ENCODE results near the gene ALCAM. TPM values are rescaled to one million over a fixed set of nuclear protein-coding genes. Genes with fewer than 3 reads are reported as not detected.

The ALCAM gene
- total and polyA plus RNA-seq, 2 donors (not counting 1 experiment from before 2014, with no cell fraction given) = 6.2 to 23.8 TPM

DNA sequence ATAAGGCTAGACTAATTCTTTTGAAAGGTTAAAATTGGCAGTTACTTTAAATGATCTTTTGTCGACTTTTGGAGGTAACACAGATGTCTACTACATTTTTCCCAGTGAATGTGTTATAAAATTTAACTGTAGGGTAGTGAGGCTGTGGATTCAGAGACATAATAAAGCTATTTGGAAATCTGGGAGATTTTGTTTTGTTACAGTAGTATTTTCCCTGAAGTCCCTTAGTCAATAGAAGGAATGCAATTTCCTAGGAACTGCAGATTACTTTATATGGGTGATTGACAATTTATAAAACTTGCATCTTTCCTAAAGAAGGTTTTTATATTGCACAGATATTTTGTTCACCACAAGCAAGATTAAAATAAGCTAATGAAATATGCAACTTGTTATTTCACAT, 96.9 kb downstream of the ALCAM start:
- ChIA-PET CTCF (interaction anchor here (1.4 kb wide), 1 partner anchor 10 kb away, joined by 6 read pairs; no protein-coding TSS in a partner anchor), POLR2A (no interaction called here)
- H3K27ac ChIP-seq (ENCODE audit: low read length in 2 of 2) = no peak overlapping the region
- TF ChIP-seq EZH2 (IDR thresholded peaks at IDR 0.05; ENCODE audit: borderline replicate concordance, insufficient read depth, low read depth, low read length, poor library complexity, severe bottlenecking) = no peak
- TF ChIP-seq, protein P1, sequence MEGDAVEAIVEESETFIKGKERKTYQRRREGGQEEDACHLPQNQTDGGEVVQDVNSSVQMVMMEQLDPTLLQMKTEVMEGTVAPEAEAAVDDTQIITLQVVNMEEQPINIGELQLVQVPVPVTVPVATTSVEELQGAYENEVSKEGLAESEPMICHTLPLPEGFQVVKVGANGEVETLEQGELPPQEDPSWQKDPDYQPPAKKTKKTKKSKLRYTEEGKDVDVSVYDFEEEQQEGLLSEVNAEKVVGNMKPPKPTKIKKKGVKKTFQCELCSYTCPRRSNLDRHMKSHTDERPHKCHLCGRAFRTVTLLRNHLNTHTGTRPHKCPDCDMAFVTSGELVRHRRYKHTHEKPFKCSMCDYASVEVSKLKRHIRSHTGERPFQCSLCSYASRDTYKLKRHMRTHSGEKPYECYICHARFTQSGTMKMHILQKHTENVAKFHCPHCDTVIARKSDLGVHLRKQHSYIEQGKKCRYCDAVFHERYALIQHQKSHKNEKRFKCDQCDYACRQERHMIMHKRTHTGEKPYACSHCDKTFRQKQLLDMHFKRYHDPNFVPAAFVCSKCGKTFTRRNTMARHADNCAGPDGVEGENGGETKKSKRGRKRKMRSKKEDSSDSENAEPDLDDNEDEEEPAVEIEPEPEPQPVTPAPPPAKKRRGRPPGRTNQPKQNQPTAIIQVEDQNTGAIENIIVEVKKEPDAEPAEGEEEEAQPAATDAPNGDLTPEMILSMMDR (IDR thresholded peaks at IDR 0.05) = no peak
- Mint-ChIP-seq H3K4me3 (no peak overlapping the region), H3K9me3 (ENCODE audit: insufficient read depth) (peaks cover 2% of the 10 kb centered on the region), H3K4me1 (peaks cover 22% of the 10 kb centered on the region), H3K27ac (no peak overlapping the region), H3K27me3 (no peaks in the 10 kb centered on the region)
- no peak for DNase-seq
- no peak overlapping the region for H3K9ac ChIP-seq (ENCODE audit: low read length)
- intact Hi-C loops (cut with micrococcal nuclease) = no loop called here
- no peak overlapping the region for H2AFZ ChIP-seq (ENCODE audit: insufficient read depth, low read depth, low read length, poor library complexity, severe bottlenecking)
- H3K9me3 ChIP-seq (ENCODE audit: control extremely low read depth in 1 of 3, control insufficient read depth in 2 of 3, insufficient read depth in 1 of 3, low read length in 2 of 3) = no peaks in the 10 kb centered on the region
- H3K27me3 ChIP-seq (replicated peaks in 1 of 4; ENCODE audit: control extremely low read depth in 1 of 4, control insufficient read depth in 3 of 4, insufficient read depth in 4 of 4, low read length in 3 of 4) = no peaks in the 10 kb centered on the region
- H3K4me2 ChIP-seq (replicated peaks; ENCODE audit: low read depth, low read length, poor library complexity, severe bottlenecking) = no peak overlapping the region
- no peak for ATAC-seq (ENCODE audit: low read depth)
- no peaks in the 10 kb centered on the region for H3K36me3 ChIP-seq (replicated peaks in 1 of 2; ENCODE audit: control extremely low read depth in 1 of 2, control insufficient read depth in 1 of 2, extremely low read depth in 1 of 2, insufficient read depth in 2 of 2, low read length in 1 of 2)
- WGBS (ENCODE audit: insufficient coverage) = no CpG with 5 or more reads among the region's 1 CpG
- peaks cover 3% of the 10 kb centered on the region for H3K79me2 ChIP-seq (ENCODE audit: control insufficient read depth, insufficient read depth, low read length)
- H3K4me3 ChIP-seq (ENCODE audit: control extremely low read depth in 1 of 5, extremely low read depth in 1 of 5, insufficient read depth in 1 of 5, low read depth in 2 of 5, low read length in 4 of 5) = no peak overlapping the region
- peaks cover 10% of the 10 kb centered on the region for H4K20me1 ChIP-seq (ENCODE audit: control insufficient read depth, insufficient read depth, low read length, poor library complexity, severe bottlenecking)
- no peaks in the 10 kb centered on the region for H3K4me1 ChIP-seq (ENCODE audit: control insufficient read depth in 2 of 2, insufficient read depth in 2 of 2, low read length in 2 of 2)

DNA sequence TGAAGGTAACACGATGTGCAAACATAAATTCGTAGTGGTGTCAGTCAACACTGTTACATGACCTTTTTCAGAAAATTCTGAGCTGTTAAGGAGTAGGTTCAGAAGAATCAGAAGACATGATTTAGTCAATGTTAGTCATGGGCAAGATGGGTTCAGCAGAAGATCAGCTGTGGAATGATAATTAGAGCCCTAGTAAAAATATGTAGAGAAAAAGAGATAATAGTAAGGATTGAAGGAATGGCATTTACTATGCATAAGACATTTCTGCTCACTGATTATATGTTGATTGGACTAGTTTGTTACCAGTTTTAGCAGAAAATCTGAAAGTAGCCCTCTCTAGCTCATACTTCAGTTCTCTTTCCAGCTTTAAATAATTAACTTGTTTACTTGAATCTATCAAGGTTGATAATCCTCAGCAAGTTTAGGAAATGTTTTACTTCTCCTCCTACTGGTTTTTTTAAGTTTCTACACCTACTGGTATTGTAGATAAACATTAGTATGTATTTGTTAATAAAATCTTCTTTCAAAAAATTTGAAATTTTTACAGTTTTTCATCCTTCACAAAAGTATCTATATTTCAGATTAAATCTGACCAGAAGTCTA, 98.6 kb downstream of the ALCAM start:
- DNase-seq (no peak), ATAC-seq (ENCODE audit: low read depth) (no peak)
- peaks cover 8% of the 10 kb centered on the region for H3K4me1 Mint-ChIP-seq
- H3K4me3 Mint-ChIP-seq = no peak overlapping the region
- TF ChIP-seq, protein P1 (IDR thresholded peaks at IDR 0.05) = no peak
- no peak for TF ChIP-seq EZH2 (IDR thresholded peaks at IDR 0.05; ENCODE audit: borderline replicate concordance, insufficient read depth, low read depth, low read length, poor library complexity, severe bottlenecking)
- ChIA-PET POLR2A (no interaction called here), CTCF (no interaction called here)
- 92% methylated on average over 2 of the region's 2 CpGs for WGBS (ENCODE audit: insufficient coverage)
- Histone ChIP-seq H3K4me1 (ENCODE audit: control insufficient read depth in 2 of 2, insufficient read depth in 2 of 2, low read length in 2 of 2) (no peaks in the 10 kb centered on the region), H3K4me3 (ENCODE audit: control extremely low read depth in 1 of 5, extremely low read depth in 1 of 5, insufficient read depth in 1 of 5, low read depth in 2 of 5, low read length in 4 of 5) (no peak overlapping the region), H3K9me3 (ENCODE audit: control extremely low read depth in 1 of 3, control insufficient read depth in 2 of 3, insufficient read depth in 1 of 3, low read length in 2 of 3) (no peaks in the 10 kb centered on the region), H3K36me3 (replicated peaks in 1 of 2; ENCODE audit: control extremely low read depth in 1 of 2, control insufficient read depth in 1 of 2, extremely low read depth in 1 of 2, insufficient read depth in 2 of 2, low read length in 1 of 2) (no peaks in the 10 kb centered on the region), H4K20me1 (ENCODE audit: control insufficient read depth, insufficient read depth, low read length, poor library complexity, severe bottlenecking) (no peaks in the 10 kb centered on the region), H3K4me2 (replicated peaks; ENCODE audit: low read depth, low read length, poor library complexity, severe bottlenecking) (no peak overlapping the region), H2AFZ (ENCODE audit: insufficient read depth, low read depth, low read length, poor library complexity, severe bottlenecking) (no peak overlapping the region), H3K79me2 (ENCODE audit: control insufficient read depth, insufficient read depth, low read length) (peaks cover 3% of the 10 kb centered on the region), H3K27ac (ENCODE audit: low read length in 2 of 2) (no peak overlapping the region), H3K9ac (ENCODE audit: low read length) (no peak overlapping the region), H3K27me3 (replicated peaks in 1 of 4; ENCODE audit: control extremely low read depth in 1 of 4, control insufficient read depth in 3 of 4, insufficient read depth in 4 of 4, low read length in 3 of 4) (no peaks in the 10 kb centered on the region)
- peaks cover 2% of the 10 kb centered on the region for H3K9me3 Mint-ChIP-seq (ENCODE audit: insufficient read depth)
- H3K27ac Mint-ChIP-seq = no peak overlapping the region
- intact Hi-C loops (cut with micrococcal nuclease) = no loop called here
- no peaks in the 10 kb centered on the region for H3K27me3 Mint-ChIP-seq

Measured in B cell (primary cell).